ENCODE measurements around the gene SLC25A13.

- TF ChIP-seq POLR2AphosphoS5 (IDR thresholded peaks at IDR 0.05; ENCODE audit: low read depth, low read length) (no peak), POLR2A (IDR thresholded peaks at IDR 0.05; ENCODE audit: low read depth, low read length) (no peak), TAF1 (IDR thresholded peaks at IDR 0.05; ENCODE audit: low read depth, low read length) (no peak), SPI1 (IDR thresholded peaks at IDR 0.05; ENCODE audit: low read depth, low read length) (no peak)
These were observed 210.5 kb downstream of the SLC25A13 start for GRCh38 chr7:96111405-96111804.

Measured in GM12891 (cell line).